H1 (cell line): ENCODE results near the gene VMP1. TPM values are rescaled to one million over a fixed set of nuclear protein-coding genes. Genes with fewer than 3 reads are reported as not detected.

Source experiments
- CTCF ChIA-PET: fragments of 300-600 bp; sonication (Branson Sonifier 250); formaldehyde crosslinking; loops from one replicate; lab custom pipeline; 2021; ENCODE audit not compliant: partially characterized antibody; lab: Charles Lee
- POLR2A ChIA-PET: fragments of 300-600 bp; sonication (Branson Sonifier 250); formaldehyde crosslinking; loops from one replicate; lab custom pipeline; 2021; ENCODE audit warnings: inconsistent platforms; ENCODE audit not compliant: partially characterized antibody; lab: Charles Lee
- DNase-seq, 2 experiments: peaks; one replicate each; pipeline versions ENCODE4 v3.0.0 to v3.0.0-alpha.2; 2010 to 2022; ENCODE audit warnings: low spot score in 2 of 2, low read depth in 1 of 2, mixed read lengths in 1 of 2
- FAIRE-seq: peaks from 2 replicates; lab custom pipeline; 2011; peaks lifted over from hg19 to GRCh38; lab: Jason Lieb, UNC
- H2AFZ ChIP-seq: 2 replicates; pipeline ENCODE4 v1.8.1; 2012; ENCODE audit warnings: low read length, inconsistent platforms
- H2AK5ac ChIP-seq: 2 replicates; pipeline ENCODE4 v1.6.1; 2013; ENCODE audit warnings: low read depth, low read length
- H2BK120ac ChIP-seq: replicated peaks from 2 replicates; pipeline ENCODE3; 2013; ENCODE audit warnings: low read depth, low read length, inconsistent platforms
- H2BK12ac ChIP-seq: 2 replicates; pipeline ENCODE4 v1.6.1; 2013; ENCODE audit warnings: low read depth, low read length
- H2BK15ac ChIP-seq: 2 replicates; pipeline ENCODE4 v1.6.1; 2013; ENCODE audit warnings: low read length
- H2BK20ac ChIP-seq: 2 replicates; pipeline ENCODE4 v1.6.1; 2013; ENCODE audit warnings: low read length
- H2BK5ac ChIP-seq: 2 replicates; pipeline ENCODE4 v1.6.1; 2013; ENCODE audit warnings: low read depth, low read length
- H3K14ac ChIP-seq: 2 replicates; pipeline ENCODE4 v1.6.1; 2013; ENCODE audit warnings: inconsistent platforms; ENCODE audit not compliant: insufficient read length
- H3K18ac ChIP-seq: 2 replicates; pipeline ENCODE4 v1.6.1; 2013; ENCODE audit warnings: low read length; ENCODE audit errors: extremely low read depth
- H3K23ac ChIP-seq: 2 replicates; pipeline ENCODE4 v1.6.1; 2013; ENCODE audit warnings: inconsistent platforms; ENCODE audit not compliant: insufficient read length
- H3K23me2 ChIP-seq: 2 replicates; pipeline ENCODE4 v1.6.1; 2013; ENCODE audit warnings: low read depth, low read length
- H3K27ac ChIP-seq: 2 replicates; pipeline ENCODE4 v1.6.1; 2011; ENCODE audit warnings: low read depth, low read length, inconsistent platforms
- H3K27me3 ChIP-seq, 4 experiments: replicated peaks in 1 of 4; 1 replicate in 1 of 4; 2 replicates in 3 of 4; pipeline versions ENCODE4 v1.6.1 to v1.8.1; 2011 to 2013; ENCODE audit warnings: low read length in 3 of 4, mild to moderate bottlenecking in 3 of 4, inconsistent platforms in 2 of 4, mixed read lengths in 2 of 4, moderate library complexity in 1 of 4; ENCODE audit not compliant: control insufficient read depth in 3 of 4, insufficient read depth in 3 of 4; ENCODE audit errors: extremely low read depth in 1 of 4
- H3K36me3 ChIP-seq, 4 experiments: 2 replicates each; pipeline versions ENCODE4 v1.6.1 to v1.8.1; 2011 to 2013; ENCODE audit warnings: mild to moderate bottlenecking in 4 of 4, low read length in 3 of 4, moderate library complexity in 2 of 4, control low read depth in 1 of 4, inconsistent platforms in 1 of 4; ENCODE audit not compliant: insufficient read depth in 4 of 4, control insufficient read depth in 2 of 4
- H3K4ac ChIP-seq: replicated peaks from 2 replicates; pipeline ENCODE3; 2013; ENCODE audit warnings: low read length, low read depth, mixed read lengths, inconsistent platforms; ENCODE audit not compliant: insufficient read length
- H3K4me1 ChIP-seq, 4 experiments: replicated peaks in 1 of 4; 1 replicate in 1 of 4; 2 replicates in 3 of 4; pipeline versions ENCODE4 v1.6.1 to v1.8.1; 2011 to 2013; ENCODE audit warnings: low read length in 3 of 4, inconsistent platforms in 2 of 4, mixed read lengths in 1 of 4; ENCODE audit not compliant: insufficient read depth in 4 of 4, control insufficient read depth in 3 of 4
- H3K4me2 ChIP-seq, 2 experiments: 2 replicates each; pipeline versions ENCODE4 v1.6.1 to v1.8.1; 2011 to 2013; ENCODE audit warnings: low read depth in 2 of 2, low read length in 2 of 2, control low read depth in 1 of 2, inconsistent platforms in 1 of 2, mild to moderate bottlenecking in 1 of 2; ENCODE audit not compliant: insufficient read depth in 1 of 2
- H3K4me3 ChIP-seq, 4 experiments: fragments of 200-600, 300-600 bp in 1 of 4; sonication (generic), shearing (Covaris generic), sonication (Bioruptor Twin) in 1 of 4; 2 replicates each; pipeline versions ENCODE4 v1.5.1 to v1.8.1; 2011 to 2016; ENCODE audit warnings: low read length in 4 of 4, low read depth in 3 of 4, control low read depth in 2 of 4, inconsistent platforms in 2 of 4, mild to moderate bottlenecking in 2 of 4, mixed read lengths in 1 of 4, moderate library complexity in 1 of 4; ENCODE audit not compliant: insufficient read depth in 2 of 4; ENCODE audit errors: extremely low read depth in 1 of 4
- H3K56ac ChIP-seq: replicated peaks from 2 replicates; pipeline ENCODE3; 2013; ENCODE audit warnings: low read depth, mild to moderate bottlenecking, mixed read lengths, low read length, inconsistent platforms; ENCODE audit not compliant: insufficient read length
- H3K79me1 ChIP-seq: 2 replicates; pipeline ENCODE4 v1.6.1; 2013; ENCODE audit warnings: low read depth, low read length, control low read depth
- H3K79me2 ChIP-seq, 2 experiments: 2 replicates each; pipeline versions ENCODE4 v1.6.1 to v1.8.1; 2012 to 2013; ENCODE audit warnings: low read length in 2 of 2, mild to moderate bottlenecking in 2 of 2, inconsistent platforms in 1 of 2; ENCODE audit not compliant: insufficient read depth in 2 of 2, control insufficient read depth in 1 of 2
- H3K9ac ChIP-seq, 4 experiments: replicated peaks in 1 of 4; 1 replicate in 1 of 4; 2 replicates in 3 of 4; pipeline versions ENCODE4 v1.6.1 to v1.8.1; 2011 to 2013; ENCODE audit warnings: low read depth in 3 of 4, low read length in 3 of 4, control low read depth in 2 of 4, mild to moderate bottlenecking in 2 of 4, moderate library complexity in 2 of 4, inconsistent platforms in 1 of 4; ENCODE audit errors: extremely low read depth in 1 of 4
- H3K9me3 ChIP-seq, 2 experiments: 2 replicates each; pipeline versions ENCODE4 v1.6.1 to v1.8.1; 2012 to 2013; ENCODE audit warnings: mild to moderate bottlenecking in 2 of 2, moderate library complexity in 2 of 2, control low read depth in 1 of 2, inconsistent platforms in 1 of 2, low read depth in 1 of 2, low read length in 1 of 2, mixed read lengths in 1 of 2; ENCODE audit not compliant: insufficient read depth in 2 of 2
- H4K20me1 ChIP-seq, 2 experiments: replicated peaks in 1 of 2; 2 replicates each; pipeline versions ENCODE3 to v1.8.1; 2011 to 2013; ENCODE audit warnings: inconsistent platforms in 2 of 2, low read length in 2 of 2, mild to moderate bottlenecking in 1 of 2; ENCODE audit not compliant: insufficient read depth in 2 of 2, control insufficient read depth in 1 of 2
- H4K5ac ChIP-seq: 2 replicates; pipeline ENCODE4 v1.6.1; 2013; ENCODE audit warnings: low read length, low read depth, mixed read lengths, inconsistent platforms; ENCODE audit not compliant: insufficient read length
- H4K8ac ChIP-seq: 2 replicates; pipeline ENCODE4 v1.8.0; 2013; ENCODE audit warnings: mild to moderate bottlenecking, moderate library complexity, low read length, inconsistent platforms; ENCODE audit not compliant: insufficient read depth; ENCODE audit errors: extremely low read depth
- H4K91ac ChIP-seq: replicated peaks from 2 replicates; pipeline ENCODE3; 2013; ENCODE audit warnings: low read length, mixed read lengths, inconsistent platforms; ENCODE audit not compliant: insufficient read length
- CBX8 ChIP-seq: fragments of 300-800, 300-1000 bp; sonication (generic); IDR thresholded peaks from 2 replicates; pipeline ENCODE4 v1.7.1; 2016; ENCODE audit warnings: low read depth, low read length, borderline replicate concordance
- CHD2 ChIP-seq: IDR thresholded peaks from 2 replicates; pipeline ENCODE4 v1.6.1; 2012; ENCODE audit warnings: low read length, improper control_type of control experiment
- GTF2F1 ChIP-seq: IDR thresholded peaks from 2 replicates; pipeline ENCODE4 v1.6.1; 2012; ENCODE audit warnings: low read depth, low read length, improper control_type of control experiment, borderline replicate concordance
- KDM4A ChIP-seq: IDR thresholded peaks from one replicate; pipeline ENCODE4 v1.7.1; 2012; ENCODE audit warnings: low read depth, mild to moderate bottlenecking, moderate library complexity, low read length, inconsistent platforms; ENCODE audit not compliant: severe bottlenecking
- KDM5A ChIP-seq: fragments of 200-600 bp; IDR thresholded peaks from 2 replicates; pipeline ENCODE4 v1.7.1; 2012; ENCODE audit warnings: mild to moderate bottlenecking, low read length, inconsistent platforms, mixed read lengths
- POU5F1 ChIP-seq: IDR thresholded peaks from 2 replicates; pipeline ENCODE4 v1.6.1; 2011; ENCODE audit warnings: low read depth, mild to moderate bottlenecking, low read length, moderate library complexity
- SP2 ChIP-seq: IDR thresholded peaks from 2 replicates; pipeline ENCODE4 v1.6.1; 2012; ENCODE audit warnings: mild to moderate bottlenecking, low read length, inconsistent platforms
- SRF ChIP-seq: IDR thresholded peaks from 2 replicates; pipeline ENCODE4 v1.6.1; 2011; ENCODE audit warnings: mild to moderate bottlenecking, low read depth, low read length, moderate library complexity
- TAF1 ChIP-seq: IDR thresholded peaks from 2 replicates; pipeline ENCODE4 v1.6.1; 2011; ENCODE audit warnings: mild to moderate bottlenecking, low read depth, low read length
- TCF12 ChIP-seq: IDR thresholded peaks from 2 replicates; pipeline ENCODE4 v1.6.1; 2011; ENCODE audit warnings: low read depth, mild to moderate bottlenecking, low read length
- WGBS, 2 experiments: shearing (Covaris generic) in 1 of 2; methylation state at CpG; one replicate each; pipeline versions ENCODE4 v1.1.6 to v1.1.7; 2013 to 2015; ENCODE audit warnings: low lambda C conversion rate in 2 of 2, mixed read lengths in 2 of 2, inconsistent platforms in 1 of 2, low coverage in 1 of 2, missing lambda C conversion rate in 1 of 2; ENCODE audit not compliant: insufficient replicate concordance in 2 of 2, insufficient coverage in 1 of 2, insufficient read length in 1 of 2; ENCODE audit errors: extremely low coverage in 1 of 2, missing lambda C conversion rate in 1 of 2; 5-methylcytosine and 5-hydroxymethylcytosine counted together
- polyA plus RNA-seq, 7 experiments: library from polyadenylated mRNA; depleted of rRNA in 3 of 7; stranded (reverse) in 5 of 7; unstranded in 2 of 7; fragments of >200 nt in 5 of 7; fragments of 200-250 nt in 2 of 7; gene quantifications; 1 replicate in 5 of 7; 2 replicates in 1 of 7; 4 replicates in 1 of 7; pipeline versions ENCODE4 v1.2.1 to v1.2.3, GENCODE V29; 2011 to 2013; ENCODE audit warnings: missing spikeins in 2 of 7, mixed read lengths in 2 of 7
- total RNA-seq: library from RNA; stranded (reverse); fragmentation: NEBNext Ultra II Directional; extraction: Animal tissue kit (Norgen Biotek cat#: 25700); gene quantifications from 2 replicates; pipeline ENCODE4 v1.2.1, GENCODE V29; 2021
- TF ChIP-seq, protein P1 (sequence below): IDR thresholded peaks from 2 replicates; pipeline ENCODE4 v1.6.1; 2011; ENCODE audit warnings: low read depth, mild to moderate bottlenecking, low read length; ENCODE audit not compliant: insufficient read depth
- TF ChIP-seq, protein P2 (sequence below): IDR thresholded peaks from 2 replicates; pipeline ENCODE4 v1.6.1; 2012; ENCODE audit warnings: inconsistent platforms

The VMP1 gene
- total and polyA plus RNA-seq, 2 of the 8 experiments (the other 6 are each of a cell fraction or from before 2014, with no cell fraction given) = 45.0 to 92.7 TPM

DNA sequence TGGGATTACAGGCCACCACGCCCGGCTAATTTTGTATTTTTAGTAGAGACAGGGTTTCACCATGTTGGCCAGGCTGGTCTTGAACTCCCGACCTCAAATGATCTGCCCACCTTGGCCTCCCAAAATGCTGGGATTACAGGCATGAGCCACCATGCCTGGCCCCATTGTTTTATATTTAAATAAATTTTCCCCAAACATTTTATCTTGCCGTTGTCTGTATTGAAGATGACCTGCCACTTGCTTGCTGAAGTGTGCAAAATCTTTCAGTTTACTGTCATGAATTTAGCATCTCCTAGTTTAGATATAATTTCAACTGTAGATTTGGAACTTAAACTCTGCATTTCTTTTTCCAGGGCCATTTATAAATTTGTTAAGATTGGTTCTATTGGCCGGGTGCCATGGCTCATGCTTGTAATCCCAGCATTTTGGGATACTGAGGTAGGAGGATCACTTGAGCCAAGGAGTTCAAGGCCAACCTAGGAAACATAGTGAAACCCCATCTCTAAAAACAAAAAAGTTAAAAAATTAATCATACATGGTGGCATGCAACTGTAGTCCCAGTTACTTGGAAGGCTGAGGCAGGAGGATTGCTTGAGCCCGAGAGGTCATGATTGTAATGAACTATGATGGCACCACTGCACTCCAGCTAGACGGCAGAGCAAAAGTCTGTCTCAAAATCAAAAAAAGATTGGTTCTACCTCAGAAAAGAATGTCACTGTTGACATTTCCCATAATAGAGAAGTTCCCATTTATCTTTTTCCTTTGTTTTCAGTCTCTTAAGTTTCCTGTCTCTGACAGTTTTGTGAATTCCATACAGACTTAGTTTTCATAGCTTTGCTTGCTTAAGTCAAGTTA lies 84.4 kb downstream of the VMP1 start:
- Histone ChIP-seq H3K27ac (no peak overlapping the region), H3K79me2 (no peaks in the 10 kb centered on the region), H3K4me3 (no peak overlapping the region), H3K36me3 (no peaks in the 10 kb centered on the region), H3K79me1 (no peaks in the 10 kb centered on the region), H3K14ac (no peak overlapping the region), H3K23ac (no peak overlapping the region), H4K5ac (no peak overlapping the region), H3K9me3 (no peaks in the 10 kb centered on the region), H3K27me3 (no peaks in the 10 kb centered on the region), H3K4me2 (no peak overlapping the region), H3K9ac (no peak overlapping the region), H3K18ac (no peak overlapping the region), H2AFZ (no peak overlapping the region), H3K23me2 (no peaks in the 10 kb centered on the region), H2AK5ac (no peak overlapping the region), H4K20me1 (no peaks in the 10 kb centered on the region), H2BK12ac (no peak overlapping the region), H2BK120ac (no peak overlapping the region), H2BK20ac (no peak overlapping the region), H2BK15ac (no peak overlapping the region), H4K91ac (no peak overlapping the region), H3K56ac (no peak overlapping the region), H3K4ac (no peak overlapping the region), H4K8ac (no peak overlapping the region), H3K4me1 (peaks cover 2 to 6% (median 5%) of the 10 kb centered on the region in 4 experiments; a peak in 4 of 7 replicates), H2BK5ac (no peak overlapping the region)
- WGBS, 2 experiments = 91% methylated on average over 7 of the region's 7 CpGs; no CpG with 5 or more reads in 1 of the 2 experiments
- FAIRE-seq (no peak), DNase-seq (no peak)
- ChIA-PET CTCF (no interaction called here), POLR2A (interaction anchor here (0.8 to 0.9 kb wide), 2 partner anchors 47 to 48 kb away, joined by 3 read pairs; no protein-coding TSS in a partner anchor)
- TF ChIP-seq KDM4A (no peak), KDM5A (no peak), SP2 (no peak), TCF12 (no peak), CHD2 (no peak), POU5F1 (no peak), TAF1 (no peak), GTF2F1 (no peak), SRF (no peak), CBX8 (no peak)
- TF ChIP-seq, protein P1, sequence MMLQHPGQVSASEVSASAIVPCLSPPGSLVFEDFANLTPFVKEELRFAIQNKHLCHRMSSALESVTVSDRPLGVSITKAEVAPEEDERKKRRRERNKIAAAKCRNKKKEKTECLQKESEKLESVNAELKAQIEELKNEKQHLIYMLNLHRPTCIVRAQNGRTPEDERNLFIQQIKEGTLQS = no peak
- TF ChIP-seq, protein P2, sequence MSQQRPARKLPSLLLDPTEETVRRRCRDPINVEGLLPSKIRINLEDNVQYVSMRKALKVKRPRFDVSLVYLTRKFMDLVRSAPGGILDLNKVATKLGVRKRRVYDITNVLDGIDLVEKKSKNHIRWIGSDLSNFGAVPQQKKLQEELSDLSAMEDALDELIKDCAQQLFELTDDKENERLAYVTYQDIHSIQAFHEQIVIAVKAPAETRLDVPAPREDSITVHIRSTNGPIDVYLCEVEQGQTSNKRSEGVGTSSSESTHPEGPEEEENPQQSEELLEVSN = no peak
